Measurements from ENCODE around the gene MICAL2.
A peak's percentile ranks its signal among the peaks of the same experiment; 100 is the strongest.

Gene MICAL2

DNA sequence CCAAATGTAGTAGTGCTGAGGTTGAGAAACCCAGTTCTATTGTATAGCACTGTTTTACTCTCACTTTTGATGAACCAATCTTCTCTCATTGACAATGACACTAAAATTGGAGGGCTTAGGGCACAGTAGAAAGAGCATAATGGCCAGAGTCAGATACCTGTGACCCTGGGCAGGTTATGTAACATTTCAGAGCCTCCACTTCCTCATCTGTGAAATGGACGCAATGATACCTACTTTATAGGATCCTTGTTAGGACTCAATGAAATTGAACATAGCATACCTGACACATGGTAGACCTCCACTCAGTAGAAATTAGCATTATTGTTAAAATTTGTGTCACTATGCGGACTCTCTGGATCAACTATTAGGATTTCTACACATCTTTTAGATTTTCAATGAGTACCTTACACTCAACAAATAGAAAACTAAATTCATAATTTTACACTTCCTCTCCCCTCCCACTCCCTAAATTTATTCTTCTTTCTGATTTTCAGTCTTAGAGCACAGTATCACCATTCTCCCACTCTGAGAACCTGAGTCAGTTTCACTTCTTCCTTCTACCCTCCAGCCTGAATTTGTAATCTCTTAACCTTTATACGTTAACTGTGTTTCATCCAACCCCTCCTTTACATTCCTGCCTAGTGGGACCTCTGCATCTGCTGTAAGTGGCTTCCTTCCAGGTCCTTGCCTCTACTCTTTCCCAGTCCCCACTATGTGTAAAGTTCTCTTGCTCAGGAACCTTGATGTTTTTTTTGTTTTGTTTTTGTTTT lies 78.3 kb downstream of the MICAL2 start:
- DNase-seq (ENCODE audit: low read depth in 2 of 2), result no peak

DNA sequence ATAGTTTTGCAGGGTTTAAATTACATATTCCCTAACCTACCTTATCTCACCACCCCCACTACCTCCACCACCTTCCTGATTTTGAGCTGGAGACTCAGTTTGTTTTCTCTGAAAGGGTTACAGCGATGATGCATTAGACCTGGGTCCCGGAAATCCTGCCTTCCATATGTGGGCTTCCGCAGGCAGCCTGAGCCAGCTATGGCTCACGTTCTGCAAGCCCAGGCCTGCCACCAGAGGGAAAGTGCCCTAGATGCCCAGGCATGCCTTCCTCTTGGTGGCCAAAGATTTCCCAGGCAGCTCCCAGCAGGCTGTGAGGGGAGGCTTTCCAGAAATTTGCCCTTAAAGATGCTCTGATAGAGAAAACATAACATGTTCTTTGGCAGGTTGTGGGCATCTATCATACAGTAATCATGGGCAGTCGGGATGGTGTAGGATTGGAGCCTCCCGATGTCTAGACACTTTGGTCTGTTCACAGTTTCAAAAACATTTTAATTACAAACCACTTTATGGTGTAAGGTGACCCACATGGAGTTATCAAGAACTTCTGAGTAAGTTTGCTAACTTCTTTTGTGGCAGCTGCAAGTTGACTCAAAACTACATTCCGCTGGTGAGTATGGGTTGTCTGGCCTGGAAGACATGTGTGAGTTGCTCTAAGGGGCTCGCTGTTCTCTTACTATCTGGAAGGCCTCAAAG lies 79.3 kb downstream of the MICAL2 start:
- peak in 1 of 2 donors; percentile 47 for DNase-seq (ENCODE audit: low read depth in 2 of 2)

DNA sequence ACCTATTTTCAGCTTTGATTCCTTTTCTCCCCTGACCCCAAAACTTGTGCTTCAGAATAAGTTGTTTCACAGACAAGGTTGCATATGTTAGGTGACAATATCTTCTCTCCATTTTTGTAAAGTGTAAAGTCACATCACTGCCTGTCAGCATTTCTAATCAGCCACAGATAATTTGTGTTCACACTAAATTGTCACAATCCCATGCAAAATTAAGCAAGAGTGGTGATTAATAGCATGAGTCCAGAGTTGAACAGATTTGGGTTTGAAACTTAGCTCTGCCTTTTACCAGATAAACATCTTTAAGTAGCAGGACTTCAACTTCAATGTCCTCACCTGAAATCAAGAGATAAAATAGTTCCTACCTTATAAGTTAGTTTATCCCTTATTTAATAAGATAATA lies 80.1 kb downstream of the MICAL2 start:
- no peak for DNase-seq (ENCODE audit: low read depth in 2 of 2)

DNA sequence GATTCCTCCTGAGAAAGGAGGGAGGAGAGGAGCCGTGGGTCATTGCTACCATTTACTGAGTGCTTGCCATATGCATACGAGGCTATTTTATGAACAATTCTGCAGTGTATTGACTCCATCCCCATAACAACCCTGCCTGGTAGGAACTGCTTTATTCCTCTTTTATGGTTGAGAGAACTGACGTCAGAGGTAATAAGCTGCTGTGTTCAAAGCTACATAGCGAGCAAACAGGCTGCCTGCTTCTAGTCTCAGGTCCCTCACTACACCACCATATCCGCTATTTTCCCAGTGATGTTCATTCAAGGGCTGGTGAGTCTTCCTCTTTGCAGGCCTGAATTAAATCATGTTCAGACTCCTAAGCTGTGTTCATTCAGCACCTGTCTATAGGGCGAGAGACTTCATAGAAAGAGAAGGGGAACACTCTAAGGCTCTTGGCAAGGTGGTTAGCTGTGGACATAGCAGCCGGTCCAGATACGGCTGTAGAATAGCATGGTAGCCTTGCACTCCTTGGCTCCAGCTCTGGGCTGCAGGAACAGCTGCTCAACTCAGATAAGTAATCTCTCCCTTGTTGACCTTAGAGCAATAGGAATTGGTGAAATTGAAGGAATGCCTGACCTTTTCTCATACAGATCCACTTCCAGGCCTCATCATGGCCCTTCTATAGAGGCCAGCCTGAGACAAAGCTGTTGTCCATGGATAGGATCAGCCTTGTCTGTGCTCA lies 82.6 kb downstream of the MICAL2 start:
- no peak for DNase-seq (ENCODE audit: low read depth in 2 of 2)

DNA sequence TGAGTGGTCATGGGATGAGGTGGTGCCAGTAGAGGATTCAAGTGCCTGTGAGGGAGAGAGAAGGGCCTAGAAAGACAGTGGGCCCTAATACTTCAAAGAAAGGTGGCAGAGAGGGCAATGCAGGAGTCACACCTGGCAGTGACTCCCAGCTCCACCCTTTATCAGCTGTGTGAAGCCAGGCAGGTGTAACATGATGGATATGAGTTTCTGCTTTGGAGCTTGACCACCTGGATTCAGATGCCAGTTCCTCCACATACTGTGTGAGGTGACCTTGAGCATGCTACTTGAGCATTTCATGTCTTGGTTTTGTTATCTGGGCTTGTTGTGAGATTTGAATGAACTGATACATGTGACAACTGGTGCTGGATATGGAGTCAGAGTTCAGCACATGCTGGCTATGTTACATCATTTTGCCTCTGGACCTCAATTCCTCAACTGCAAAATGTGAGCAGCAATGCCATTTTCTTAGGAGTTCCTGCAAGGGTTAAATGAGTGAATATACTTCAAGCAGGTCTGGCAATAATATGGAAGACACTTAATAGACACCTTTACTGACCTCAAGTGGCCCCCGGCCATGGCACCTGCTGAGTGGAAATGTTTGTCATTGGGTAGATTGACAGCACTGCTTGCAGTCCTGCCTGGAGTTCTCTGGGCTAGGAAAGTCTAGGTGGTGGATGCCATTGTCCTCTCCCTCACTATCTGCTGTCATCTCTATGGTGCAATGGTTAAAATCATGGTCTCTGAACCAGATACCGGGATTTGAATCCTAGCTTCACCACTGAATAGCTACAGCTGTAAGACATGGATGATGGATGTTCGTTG lies 83.3 kb downstream of the MICAL2 start:
- no peak for DNase-seq (ENCODE audit: low read depth in 2 of 2)

DNA sequence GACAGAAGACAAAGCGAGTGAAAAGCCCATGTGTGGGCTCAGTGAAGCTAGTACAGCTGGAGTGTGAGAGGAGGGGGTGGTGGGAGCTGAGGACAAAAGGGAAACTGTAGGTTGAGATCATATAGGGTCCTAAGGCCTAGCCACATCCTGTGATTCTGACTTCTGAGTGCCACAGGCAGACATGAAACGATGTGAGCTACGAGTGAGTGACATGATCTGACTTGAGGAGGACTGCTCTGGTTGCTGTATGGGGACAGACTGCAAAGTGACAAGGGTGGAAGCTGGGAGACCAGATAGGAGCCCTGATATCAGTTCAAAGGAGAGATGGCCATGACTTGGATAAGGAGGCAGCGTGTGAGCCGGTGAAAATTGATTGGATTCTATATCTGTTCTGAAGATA lies 85.4 kb downstream of the MICAL2 start:
- DNase-seq (ENCODE audit: low read depth in 2 of 2), result peak; percentile 45 to 53

DNA sequence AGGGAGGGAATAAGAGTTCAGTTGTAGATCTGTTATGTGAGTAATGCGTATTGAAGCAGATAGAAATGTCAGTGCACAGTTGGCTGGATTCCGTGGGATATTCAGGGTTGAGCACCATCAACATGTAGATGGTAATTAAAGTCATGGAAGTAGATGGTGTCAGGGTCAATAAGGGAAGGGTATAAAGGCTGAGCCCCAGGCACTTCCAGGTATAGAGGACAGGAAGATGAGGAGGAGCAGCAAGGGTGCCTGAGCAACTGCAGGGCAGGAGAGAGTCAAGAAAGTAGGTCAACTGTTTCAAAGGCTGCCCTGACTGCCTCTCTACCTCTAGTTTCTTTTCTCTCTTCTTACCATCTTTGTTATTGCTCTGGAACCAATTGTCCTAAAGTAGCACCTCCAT lies 85.9 kb downstream of the MICAL2 start:
- DNase-seq (ENCODE audit: low read depth in 2 of 2), result no peak

DNA sequence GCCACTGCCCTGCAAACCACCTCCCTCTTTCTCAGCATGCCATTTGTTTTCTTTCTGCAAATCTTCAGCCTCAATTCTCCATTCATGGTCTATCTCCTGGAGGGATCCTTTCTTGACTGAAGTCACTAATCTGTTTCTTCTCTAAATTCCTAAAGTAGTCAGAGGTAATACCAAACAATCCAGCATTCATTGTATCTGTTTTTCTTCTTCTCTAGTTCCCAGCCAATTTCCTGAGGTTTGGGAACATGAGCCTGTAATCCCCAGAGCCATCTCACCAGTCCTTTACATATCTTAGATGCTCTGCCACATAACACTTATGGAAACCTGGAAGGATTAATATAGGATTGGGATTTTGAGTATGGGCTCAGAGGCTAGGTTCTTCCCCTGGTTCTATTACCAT lies 86.5 kb downstream of the MICAL2 start:
- no peak for DNase-seq (ENCODE audit: low read depth in 2 of 2)

DNA sequence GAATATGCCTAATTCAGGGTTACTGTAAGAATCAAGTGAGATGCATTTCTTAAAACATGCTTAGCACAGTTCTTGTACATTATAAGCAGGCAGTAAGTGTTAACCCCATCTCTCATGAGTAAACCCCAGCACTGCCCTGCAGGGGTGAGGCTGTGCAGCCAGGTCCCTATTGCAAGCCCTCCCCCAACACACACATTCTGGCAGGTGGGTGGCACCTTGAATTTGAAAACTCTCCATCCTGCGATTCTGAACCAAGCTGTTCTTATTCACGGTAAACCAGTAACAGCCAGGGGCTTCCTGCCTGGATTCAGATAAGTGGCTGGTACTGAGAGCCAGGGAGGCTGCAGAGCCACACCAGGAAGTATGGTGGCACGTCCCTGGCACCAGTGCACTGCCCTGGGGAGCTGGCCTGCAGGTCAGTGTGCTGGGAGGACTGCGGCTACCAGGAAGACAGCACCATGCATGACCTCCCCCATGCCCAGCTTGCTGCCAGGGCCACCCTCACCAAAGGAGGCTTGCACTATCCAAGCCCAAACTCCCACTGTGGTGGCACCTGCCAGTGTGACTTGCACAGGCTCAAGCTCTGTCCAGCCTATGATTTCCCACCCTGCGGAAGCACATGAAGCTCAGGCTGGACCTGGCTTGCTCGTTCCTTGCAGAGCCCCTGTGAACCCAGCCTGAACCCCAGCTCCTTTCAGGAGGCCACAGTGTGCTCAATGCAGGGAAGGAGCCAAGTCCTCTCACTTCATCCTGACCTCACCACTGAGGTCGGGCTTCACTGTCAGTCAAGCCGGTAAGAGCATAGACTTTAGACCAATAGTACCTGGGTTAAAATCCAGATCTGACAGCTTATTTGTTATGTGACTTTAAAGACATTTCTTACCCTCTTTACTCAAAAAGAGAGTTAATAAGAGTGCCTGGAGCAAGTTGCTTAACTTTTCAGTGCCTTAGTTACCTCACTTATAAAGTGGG lies 88.1 kb downstream of the MICAL2 start:
- no peak for DNase-seq (ENCODE audit: low read depth in 2 of 2)

DNA sequence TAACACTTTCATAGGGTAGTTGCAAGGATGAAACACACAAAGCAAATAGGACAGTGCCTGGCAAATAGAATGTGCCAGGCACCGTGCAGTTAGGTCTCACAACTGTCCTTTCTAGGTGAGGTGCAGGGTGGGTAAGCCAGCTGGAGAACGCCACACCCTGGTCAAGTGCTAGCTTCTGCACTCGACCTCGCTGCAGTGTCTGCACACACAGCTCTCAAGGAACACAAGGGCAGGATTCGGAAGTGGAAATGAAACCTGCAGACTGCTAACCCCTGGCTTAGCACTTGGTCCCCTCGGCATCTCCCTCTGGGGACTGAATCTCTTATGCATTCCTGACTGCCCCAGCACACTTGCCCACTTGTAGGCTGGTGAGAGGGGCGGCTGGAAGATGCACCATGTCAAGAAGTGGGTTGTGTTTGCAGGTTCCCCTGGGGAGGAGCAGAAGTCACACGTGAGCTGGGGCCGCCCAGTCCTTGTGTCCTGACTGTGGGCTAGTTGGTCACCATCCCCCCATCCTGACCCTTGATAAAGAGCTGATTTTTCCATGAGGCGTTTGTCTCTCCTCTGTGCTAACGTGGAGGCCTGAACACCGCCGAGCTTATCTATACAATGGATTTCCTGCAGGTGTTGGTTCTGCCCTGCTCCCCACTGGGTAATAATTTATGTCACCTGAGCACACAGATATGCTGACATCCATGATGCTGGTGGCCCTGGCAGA lies 89.0 kb downstream of the MICAL2 start:
- no peak for DNase-seq (ENCODE audit: low read depth in 2 of 2)

DNA sequence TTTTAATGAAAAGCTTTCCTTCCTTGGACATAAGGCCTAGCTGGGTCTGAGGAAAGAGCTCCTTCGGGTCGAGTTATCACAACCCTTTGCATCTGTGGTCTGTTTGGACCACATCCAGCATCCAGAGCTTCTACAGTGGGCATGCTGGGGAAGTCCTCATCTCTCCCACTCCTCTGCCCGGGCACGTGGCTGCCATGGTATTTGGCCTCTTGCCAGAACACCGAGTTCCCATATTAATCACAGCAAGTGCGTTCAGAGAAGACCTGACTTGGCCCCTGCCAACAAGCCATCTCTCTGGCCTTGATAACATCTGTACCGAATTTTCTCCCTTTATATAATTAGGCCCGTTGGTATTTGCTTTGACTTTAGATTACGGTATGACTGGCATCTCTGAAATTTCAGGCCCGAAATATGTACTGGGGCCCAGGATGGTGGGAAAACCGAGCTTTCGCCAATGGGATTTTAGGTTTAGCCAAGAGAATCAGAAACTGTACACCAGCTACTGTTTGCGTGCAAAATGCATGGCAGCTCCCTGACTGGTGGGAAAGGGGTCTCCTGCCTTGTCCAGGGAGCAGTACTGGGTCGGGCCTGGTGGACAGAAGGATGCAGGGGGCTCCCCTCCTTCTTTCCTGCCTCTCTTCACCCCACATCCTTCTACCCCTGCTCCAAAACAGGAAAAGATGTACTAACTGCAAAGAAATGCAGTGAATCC lies 90.0 kb downstream of the MICAL2 start:
- DNase-seq (ENCODE audit: low read depth in 2 of 2), result peak in 1 of 2 donors; percentile 42

DNA sequence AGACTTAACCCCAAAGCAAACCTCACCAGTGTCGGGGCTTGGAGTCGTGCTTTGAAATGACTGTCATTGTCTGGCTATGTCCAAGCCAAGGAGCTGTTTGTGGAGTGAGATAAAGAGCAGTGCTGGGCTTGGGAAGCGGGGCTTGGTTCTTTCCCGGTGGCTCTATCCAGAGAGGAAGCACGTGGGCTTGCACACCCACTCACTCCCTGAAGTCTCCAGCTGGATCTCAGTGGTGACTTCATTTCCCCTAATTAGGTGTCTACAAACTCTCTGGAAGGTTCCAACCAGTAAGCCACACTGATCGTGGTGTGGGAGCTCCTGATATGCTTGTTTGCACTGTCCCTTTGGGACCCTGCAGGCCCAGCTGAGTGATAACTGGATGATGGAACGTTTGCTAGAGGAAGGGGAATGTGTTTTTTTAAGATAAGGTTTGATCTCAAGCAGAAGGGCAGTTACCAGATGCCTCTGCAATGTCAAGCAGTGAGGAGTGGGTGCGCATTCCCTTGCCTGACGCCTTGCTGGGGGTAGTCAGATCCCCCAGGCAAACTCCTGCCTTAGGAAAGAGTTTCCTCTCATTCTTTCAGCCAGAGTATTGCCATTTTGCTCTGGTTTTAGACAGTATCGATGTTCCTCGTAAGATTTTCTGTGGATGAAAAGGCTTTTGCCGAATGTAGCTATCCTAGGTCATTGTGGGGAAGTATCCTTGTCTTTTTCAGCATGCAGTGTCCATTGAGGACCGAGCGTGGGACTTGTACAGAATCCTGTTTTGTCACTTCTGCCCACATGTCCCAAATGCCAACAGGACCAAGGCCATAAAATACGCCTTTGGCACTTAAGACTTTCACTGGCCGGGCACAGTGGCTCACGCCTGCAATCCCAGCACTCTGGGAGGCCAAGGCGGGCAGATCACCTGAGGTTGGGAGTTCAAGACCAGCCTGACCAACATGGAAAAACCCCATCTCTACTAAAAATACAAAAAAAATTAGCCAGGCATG lies 90.9 kb downstream of the MICAL2 start:
- DNase-seq (ENCODE audit: low read depth in 2 of 2), result no peak

DNA sequence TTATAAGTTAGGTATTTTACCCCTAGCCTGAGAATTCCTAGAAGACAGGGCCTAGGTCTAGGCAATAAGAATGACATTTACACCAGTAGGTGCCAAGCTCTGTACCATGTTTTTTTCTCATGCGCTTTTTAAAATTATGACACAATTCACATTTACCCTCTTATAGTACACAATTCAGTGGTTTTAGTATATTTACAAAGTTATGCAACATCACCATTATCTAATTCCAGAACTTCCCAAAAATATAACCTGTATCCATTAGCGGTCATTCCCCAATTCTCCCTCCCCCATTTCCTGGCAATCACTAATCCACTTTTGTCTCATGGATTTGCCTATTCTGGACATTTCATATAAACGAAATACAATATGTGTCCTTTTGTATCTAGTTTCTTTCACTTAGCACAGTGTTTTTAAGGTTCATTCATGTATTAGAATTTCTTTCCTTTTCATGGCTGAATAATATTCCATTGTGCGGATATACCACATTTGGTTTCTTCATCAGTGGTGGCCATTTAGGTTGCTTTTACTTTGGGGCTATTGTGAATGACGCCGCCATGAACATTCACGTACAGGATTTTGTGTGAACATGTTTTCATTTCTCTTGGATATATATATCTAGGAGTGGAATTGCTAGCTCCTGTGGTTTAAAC lies 92.4 kb downstream of the MICAL2 start:
- no peak for DNase-seq (ENCODE audit: low read depth in 2 of 2)

DNA sequence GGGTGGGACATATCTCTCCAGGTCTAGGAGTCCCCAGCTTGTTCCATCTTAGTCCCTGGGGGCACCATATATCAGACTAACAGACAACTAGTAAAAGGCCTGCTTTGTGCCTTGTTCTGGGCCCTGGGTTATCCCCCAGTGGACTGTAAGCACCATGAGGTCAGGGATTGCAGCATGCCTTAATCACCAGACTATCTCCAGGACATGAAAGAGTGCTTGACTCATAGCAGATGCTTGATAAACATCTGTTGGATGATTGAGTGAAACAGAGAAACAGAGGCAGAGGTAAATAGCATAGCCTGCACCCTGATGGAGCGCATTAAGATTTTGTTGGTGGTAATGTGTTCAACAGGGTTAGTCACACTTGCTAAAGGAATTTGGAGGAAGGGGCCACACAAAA lies 94.1 kb downstream of the MICAL2 start:
- no peak for DNase-seq (ENCODE audit: low read depth in 2 of 2)

DNA sequence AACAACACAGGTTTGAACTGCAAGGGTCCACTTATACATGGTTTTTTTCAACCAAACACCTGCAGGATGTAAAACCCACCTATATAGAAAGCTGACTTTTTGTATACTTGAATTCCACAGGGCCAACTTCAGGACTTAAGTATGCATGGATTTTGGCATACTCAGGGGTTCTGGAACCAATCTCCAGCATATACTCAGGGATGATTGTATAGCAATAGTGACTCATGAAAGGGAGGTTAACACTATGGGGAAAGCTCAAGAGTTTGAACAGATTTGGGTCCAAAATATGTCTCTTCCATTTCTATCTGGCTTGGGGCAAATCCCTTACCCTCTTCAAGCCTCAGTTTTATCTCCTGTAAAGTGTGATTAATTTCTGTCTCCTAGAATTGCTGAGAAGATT lies 94.9 kb downstream of the MICAL2 start:
- no peak for DNase-seq (ENCODE audit: low read depth in 2 of 2)

DNA sequence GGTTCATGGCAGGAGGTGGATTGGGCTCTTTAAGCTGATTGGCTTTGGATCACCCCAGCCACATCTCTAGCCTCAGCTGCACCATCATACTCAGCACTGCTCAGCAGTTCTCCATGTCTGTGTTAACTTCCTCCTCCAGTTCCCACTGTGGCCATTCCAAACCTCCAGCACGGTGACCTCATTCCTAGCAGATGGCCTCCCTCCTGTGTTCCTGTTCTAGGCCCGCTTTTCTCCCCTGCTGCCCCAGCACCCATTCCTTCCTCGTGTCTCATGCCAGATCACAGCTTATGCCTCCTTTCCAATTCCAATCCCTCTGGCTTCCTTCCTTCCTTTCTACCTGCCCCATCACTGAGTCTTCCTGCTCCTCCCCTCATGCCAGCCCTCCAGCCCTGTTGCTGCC lies 96.1 kb downstream of the MICAL2 start:
- no peak for DNase-seq (ENCODE audit: low read depth in 2 of 2)

DNA sequence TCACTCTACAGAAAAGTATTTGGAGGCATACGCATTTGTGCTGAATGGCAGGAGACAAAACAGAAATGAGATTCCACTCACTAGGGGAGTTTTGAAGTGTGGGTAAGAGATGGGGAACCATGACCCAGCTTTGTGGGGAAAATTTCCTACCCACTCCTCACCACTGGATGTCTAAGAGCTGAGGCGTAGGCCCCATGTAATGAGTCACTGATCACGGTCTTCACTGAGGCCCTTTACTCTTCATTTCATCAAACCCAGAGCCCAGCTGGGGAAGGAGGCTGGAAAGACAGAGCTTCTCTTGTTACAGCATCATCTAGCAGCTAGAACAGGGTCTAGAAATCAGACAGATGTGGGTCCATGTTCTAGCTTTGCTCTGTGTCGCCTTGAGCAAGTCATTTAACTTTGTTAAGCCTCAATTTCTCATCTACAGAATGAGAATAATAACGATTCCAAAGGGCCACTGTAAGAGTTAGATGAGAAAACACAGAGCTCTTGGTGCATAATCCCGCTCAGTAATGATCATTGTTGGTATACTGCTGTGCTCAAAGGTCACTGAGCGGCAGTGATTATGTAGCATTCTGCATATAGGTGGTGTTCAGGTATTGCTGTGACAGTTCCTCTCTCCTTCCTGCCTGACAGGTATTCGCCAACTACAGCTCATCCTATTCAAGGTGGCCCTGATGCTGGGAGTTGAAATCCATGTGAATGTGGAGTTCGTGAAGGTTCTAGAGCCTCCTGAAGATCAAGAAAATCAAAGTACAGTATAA lies 97.2 kb downstream of the MICAL2 start:
- DNase-seq (ENCODE audit: low read depth in 2 of 2), result peak; percentile 59 to 62
